Measurements from ENCODE around the gene SULT1E1. TPM values are rescaled to one million over a fixed set of nuclear protein-coding genes. Genes with fewer than 3 reads are reported as not detected.

The SULT1E1 gene
- total RNA-seq, result 11.4 TPM

GRCh38 chr4:69860052-69860451, at the start of gene SULT1E1:
Gene SULT1E1 (minus strand): TSS chr4:69860145. CDS start chr4:69857644, 2,501 bp downstream.
- FAIRE-seq (no peak), DNase-seq (ENCODE audit: low spot score in 2 of 2) (no peak)

GRCh38 chr4:69909195-69909594, 49.2 kb upstream of the SULT1E1 start:
- no peak for FAIRE-seq

GRCh38 chr4:69907151-69907550, 47.2 kb upstream of the SULT1E1 start:
- FAIRE-seq (no peak), DNase-seq (ENCODE audit: low spot score in 2 of 2) (no peak)

More at GRCh38 chr4:69909195-69909594, 49.2 kb upstream of the SULT1E1 start:
- DNase-seq (ENCODE audit: low spot score in 2 of 2), result no peak

GRCh38 chr4:69896530-69897116, 36.7 kb upstream of the SULT1E1 start:
- peak; percentile 96 for FAIRE-seq
- DNase-seq (ENCODE audit: low spot score in 2 of 2), result no peak

GRCh38 chr4:69894721-69895120, 34.8 kb upstream of the SULT1E1 start:
- FAIRE-seq (no peak), DNase-seq (ENCODE audit: low spot score in 2 of 2) (no peak)

GRCh38 chr4:69894186-69894585, 34.2 kb upstream of the SULT1E1 start:
- FAIRE-seq (no peak), DNase-seq (ENCODE audit: low spot score in 2 of 2) (no peak)

GRCh38 chr4:69888336-69888735, 28.4 kb upstream of the SULT1E1 start:
- FAIRE-seq, result no peak
- no peak for DNase-seq (ENCODE audit: low spot score in 2 of 2)

GRCh38 chr4:69882150-69882549, 22.2 kb upstream of the SULT1E1 start:
- DNase-seq (ENCODE audit: low spot score in 2 of 2), result no peak
- FAIRE-seq, result no peak

GRCh38 chr4:69881173-69881773, 21.3 kb upstream of the SULT1E1 start:
- FAIRE-seq (peak; percentile 90), DNase-seq (ENCODE audit: low spot score in 2 of 2) (peak; percentile 0 to 15)

GRCh38 chr4:69878250-69878649, 18.3 kb upstream of the SULT1E1 start:
- DNase-seq (ENCODE audit: low spot score in 2 of 2) (no peak), FAIRE-seq (no peak)

GRCh38 chr4:69877453-69877852, 17.5 kb upstream of the SULT1E1 start:
- FAIRE-seq, result no peak
- DNase-seq (ENCODE audit: low spot score in 2 of 2), result no peak

GRCh38 chr4:69876071-69876470, 16.1 kb upstream of the SULT1E1 start:
- no peak for DNase-seq (ENCODE audit: low spot score in 2 of 2)
- FAIRE-seq, result no peak

GRCh38 chr4:69875576-69875975, 15.6 kb upstream of the SULT1E1 start:
- DNase-seq (ENCODE audit: low spot score in 2 of 2), result no peak
- FAIRE-seq, result no peak

- FAIRE-seq (no peak), DNase-seq (ENCODE audit: low spot score in 2 of 2) (no peak)
Observed at GRCh38 chr4:69874507-69874906, 14.6 kb upstream of the SULT1E1 start.

- DNase-seq (ENCODE audit: low spot score in 2 of 2) (no peak), FAIRE-seq (no peak)
Observed at GRCh38 chr4:69861756-69862155, 1.8 kb upstream of the SULT1E1 start.

- DNase-seq (ENCODE audit: low spot score in 2 of 2) (no peak), FAIRE-seq (no peak)
Observed at GRCh38 chr4:69860521-69861298, 765 bp upstream of the SULT1E1 start.

- DNase-seq (ENCODE audit: low spot score in 2 of 2) (no peak), FAIRE-seq (no peak)
Observed at GRCh38 chr4:69859140-69859685, 732 bp downstream of the SULT1E1 start.

- FAIRE-seq, result no peak
- DNase-seq (ENCODE audit: low spot score in 2 of 2), result no peak
Observed at GRCh38 chr4:69858690-69859089, 1.3 kb downstream of the SULT1E1 start.

GRCh38 chr4:69855822-69856221, 4.1 kb downstream of the SULT1E1 start:
- no peak for FAIRE-seq

GRCh38 chr4:69849969-69850368, 10.0 kb downstream of the SULT1E1 start:
- FAIRE-seq (no peak), DNase-seq (ENCODE audit: low spot score in 2 of 2) (no peak)

More at GRCh38 chr4:69855822-69856221, 4.1 kb downstream of the SULT1E1 start:
- no peak for DNase-seq (ENCODE audit: low spot score in 2 of 2)

- FAIRE-seq (no peak), DNase-seq (ENCODE audit: low spot score in 2 of 2) (no peak)
Observed at GRCh38 chr4:69849297-69849696, 10.6 kb downstream of the SULT1E1 start.
